ENCODE results near the gene CCDC148.

Gene CCDC148

GRCh38 chr2:158138255-158138654, 318.3 kb downstream of the CCDC148 start:
- no peak overlapping the region for H3K4me3 ChIP-seq (ENCODE audit: low read depth, low read length)
- no peaks in the 10 kb centered on the region for H3K4me1 ChIP-seq
- no peaks in the 10 kb centered on the region for H3K36me3 ChIP-seq
- DNase-seq, result no peak
- no peak for TF ChIP-seq CTCF (IDR thresholded peaks at IDR 0.05; ENCODE audit: low read depth, low read length)
- H3K27me3 ChIP-seq, result no peaks in the 10 kb centered on the region
- no peaks in the 10 kb centered on the region for H3K9me3 ChIP-seq

- Histone ChIP-seq H3K9me3 (no peaks in the 10 kb centered on the region), H3K4me1 (no peaks in the 10 kb centered on the region), H3K27me3 (no peaks in the 10 kb centered on the region), H3K4me3 (ENCODE audit: low read depth, low read length) (no peak overlapping the region), H3K36me3 (no peaks in the 10 kb centered on the region)
- no peak for DNase-seq
- TF ChIP-seq CTCF (IDR thresholded peaks at IDR 0.05; ENCODE audit: low read depth, low read length), result no peak
Observed at GRCh38 chr2:158135096-158135495, 321.5 kb downstream of the CCDC148 start.

GRCh38 chr2:158134655-158135054, 321.9 kb downstream of the CCDC148 start:
- DNase-seq, result no peak
- TF ChIP-seq CTCF (IDR thresholded peaks at IDR 0.05; ENCODE audit: low read depth, low read length), result no peak
- Histone ChIP-seq H3K36me3 (no peaks in the 10 kb centered on the region), H3K27me3 (no peaks in the 10 kb centered on the region), H3K4me3 (ENCODE audit: low read depth, low read length) (no peak overlapping the region), H3K4me1 (no peaks in the 10 kb centered on the region), H3K9me3 (no peaks in the 10 kb centered on the region)

GRCh38 chr2:158134055-158134454, 322.5 kb downstream of the CCDC148 start:
- Histone ChIP-seq H3K4me1 (no peaks in the 10 kb centered on the region), H3K9me3 (no peaks in the 10 kb centered on the region), H3K27me3 (no peaks in the 10 kb centered on the region), H3K4me3 (ENCODE audit: low read depth, low read length) (no peak overlapping the region), H3K36me3 (no peaks in the 10 kb centered on the region)
- DNase-seq, result no peak
- TF ChIP-seq CTCF (IDR thresholded peaks at IDR 0.05; ENCODE audit: low read depth, low read length), result no peak

- Histone ChIP-seq H3K27me3 (no peaks in the 10 kb centered on the region), H3K4me1 (no peaks in the 10 kb centered on the region), H3K4me3 (ENCODE audit: low read depth, low read length) (no peak overlapping the region), H3K36me3 (no peaks in the 10 kb centered on the region), H3K9me3 (no peaks in the 10 kb centered on the region)
- DNase-seq, result no peak
- TF ChIP-seq CTCF (IDR thresholded peaks at IDR 0.05; ENCODE audit: low read depth, low read length), result no peak
Observed at GRCh38 chr2:158131919-158132566, 324.5 kb downstream of the CCDC148 start.

- no peaks in the 10 kb centered on the region for H3K36me3 ChIP-seq
- no peak for DNase-seq
- no peaks in the 10 kb centered on the region for H3K4me1 ChIP-seq
- H3K9me3 ChIP-seq, result no peaks in the 10 kb centered on the region
- H3K27me3 ChIP-seq, result no peaks in the 10 kb centered on the region
- H3K4me3 ChIP-seq (ENCODE audit: low read depth, low read length), result no peak overlapping the region
- TF ChIP-seq CTCF (IDR thresholded peaks at IDR 0.05; ENCODE audit: low read depth, low read length), result no peak
Observed at GRCh38 chr2:158131483-158131912, 325.1 kb downstream of the CCDC148 start.

Data from BE2C (cell line).